ENCODE results near the gene TTLL11. TPM values are rescaled to one million over a fixed set of nuclear protein-coding genes. Genes with fewer than 3 reads are reported as not detected.
"Not testable (repeated sequence)": the region's sequence is repeated elsewhere in the genome, so short reads cannot be mapped to it uniquely, and the experiment has no call there.

The TTLL11 gene
- polyA plus RNA-seq, 1 donor (not counting 4 experiments of a cell fraction or from before 2014, with no cell fraction given), result 8.0 TPM

DNA sequence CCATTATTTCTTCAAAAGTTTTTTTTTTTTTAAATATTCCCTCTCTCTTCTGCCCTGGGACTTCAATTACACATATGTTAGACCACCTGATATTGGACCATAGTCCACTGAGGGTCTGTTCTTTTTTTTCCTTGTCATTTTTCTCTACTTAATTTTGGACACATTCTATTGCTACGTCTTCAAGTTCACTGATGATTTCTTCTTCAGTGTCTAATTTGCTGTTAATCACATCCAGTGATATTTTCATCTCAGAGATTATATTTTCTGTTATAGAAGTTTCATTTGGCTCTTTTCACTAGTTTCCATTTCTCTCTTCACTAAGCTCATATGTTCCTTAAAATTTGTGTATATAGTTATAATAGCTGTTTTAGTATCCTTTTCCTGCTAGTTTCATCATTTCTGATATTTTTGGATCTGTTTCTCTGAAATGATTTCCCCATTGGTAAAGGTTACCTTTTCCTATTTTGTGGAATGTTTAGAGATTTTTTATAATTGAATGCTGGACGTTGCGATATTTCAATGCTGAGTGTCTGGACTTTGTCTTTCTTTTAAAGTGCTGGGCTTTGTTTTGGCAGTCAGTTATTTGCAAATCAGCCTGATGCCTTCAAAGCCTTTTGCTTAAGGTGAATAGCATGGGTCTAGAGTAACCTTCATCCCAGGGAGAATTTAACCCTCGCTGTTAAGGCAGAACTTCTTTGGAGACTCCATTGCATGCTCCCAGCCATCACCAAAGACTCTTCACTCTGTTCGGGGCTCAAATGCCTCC is 111.8 kb downstream of the TTLL11 start:
- H4K20me1 ChIP-seq (ENCODE audit: control insufficient read depth, extremely low read depth, insufficient read depth, low read length), result no peaks in the 10 kb centered on the region
- DNase-seq (ENCODE audit: low read depth, low spot score) (no peak), FAIRE-seq (no peak)
- H3K27ac ChIP-seq (ENCODE audit: control insufficient read depth, insufficient read depth, low read length), result no peak overlapping the region
- no peak overlapping the region for H3K4me3 ChIP-seq (ENCODE audit: control insufficient read depth in 2 of 3, extremely low read depth in 1 of 3, insufficient read depth in 2 of 3, low read depth in 1 of 3, low read length in 3 of 3)
- no peaks in the 10 kb centered on the region for H3K36me3 ChIP-seq (ENCODE audit: control insufficient read depth in 2 of 2, extremely low read depth in 1 of 2, insufficient read depth in 2 of 2, low read length in 2 of 2)
- H2AFZ ChIP-seq (ENCODE audit: control insufficient read depth, low read length), result no peak overlapping the region
- H3K4me1 ChIP-seq (ENCODE audit: control insufficient read depth, extremely low read depth, insufficient read depth, low read length), result no peaks in the 10 kb centered on the region
- TF ChIP-seq, protein P1, sequence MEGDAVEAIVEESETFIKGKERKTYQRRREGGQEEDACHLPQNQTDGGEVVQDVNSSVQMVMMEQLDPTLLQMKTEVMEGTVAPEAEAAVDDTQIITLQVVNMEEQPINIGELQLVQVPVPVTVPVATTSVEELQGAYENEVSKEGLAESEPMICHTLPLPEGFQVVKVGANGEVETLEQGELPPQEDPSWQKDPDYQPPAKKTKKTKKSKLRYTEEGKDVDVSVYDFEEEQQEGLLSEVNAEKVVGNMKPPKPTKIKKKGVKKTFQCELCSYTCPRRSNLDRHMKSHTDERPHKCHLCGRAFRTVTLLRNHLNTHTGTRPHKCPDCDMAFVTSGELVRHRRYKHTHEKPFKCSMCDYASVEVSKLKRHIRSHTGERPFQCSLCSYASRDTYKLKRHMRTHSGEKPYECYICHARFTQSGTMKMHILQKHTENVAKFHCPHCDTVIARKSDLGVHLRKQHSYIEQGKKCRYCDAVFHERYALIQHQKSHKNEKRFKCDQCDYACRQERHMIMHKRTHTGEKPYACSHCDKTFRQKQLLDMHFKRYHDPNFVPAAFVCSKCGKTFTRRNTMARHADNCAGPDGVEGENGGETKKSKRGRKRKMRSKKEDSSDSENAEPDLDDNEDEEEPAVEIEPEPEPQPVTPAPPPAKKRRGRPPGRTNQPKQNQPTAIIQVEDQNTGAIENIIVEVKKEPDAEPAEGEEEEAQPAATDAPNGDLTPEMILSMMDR (optimal IDR thresholded peaks at IDR 0.05 in 1 of 3, IDR thresholded peaks at IDR 0.05 in 1 of 3, conservative IDR thresholded peaks at IDR 0.05 in 1 of 3; ENCODE audit: extremely low read depth in 1 of 3, insufficient read depth in 2 of 3, low read length in 3 of 3), result no peak
- no peak for TF ChIP-seq EZH2 (IDR thresholded peaks at IDR 0.05; ENCODE audit: low read length)
- dilution Hi-C loops (cut with MboI; ENCODE audit: extremely low pct_ligation_motif_present, low sequenced_read_pairs), result no loop called here
- no peak overlapping the region for H3K4me2 ChIP-seq (ENCODE audit: control insufficient read depth, extremely low read depth, insufficient read depth, low read depth, low read length)
- no peaks in the 10 kb centered on the region for H3K79me2 ChIP-seq (ENCODE audit: control insufficient read depth, insufficient read depth, low read length)
- H3K9ac ChIP-seq (ENCODE audit: control insufficient read depth, extremely low read depth, insufficient read depth, low read length), result no peak overlapping the region
- H3K27me3 ChIP-seq (ENCODE audit: control insufficient read depth, extremely low read depth, insufficient read depth, low read length), result no peaks in the 10 kb centered on the region
- no peaks in the 10 kb centered on the region for H3K9me1 ChIP-seq (ENCODE audit: control insufficient read depth, extremely low read depth, insufficient read depth, low read length)
- no peaks in the 10 kb centered on the region for H3K9me3 ChIP-seq (ENCODE audit: control insufficient read depth, low read depth, low read length)

DNA sequence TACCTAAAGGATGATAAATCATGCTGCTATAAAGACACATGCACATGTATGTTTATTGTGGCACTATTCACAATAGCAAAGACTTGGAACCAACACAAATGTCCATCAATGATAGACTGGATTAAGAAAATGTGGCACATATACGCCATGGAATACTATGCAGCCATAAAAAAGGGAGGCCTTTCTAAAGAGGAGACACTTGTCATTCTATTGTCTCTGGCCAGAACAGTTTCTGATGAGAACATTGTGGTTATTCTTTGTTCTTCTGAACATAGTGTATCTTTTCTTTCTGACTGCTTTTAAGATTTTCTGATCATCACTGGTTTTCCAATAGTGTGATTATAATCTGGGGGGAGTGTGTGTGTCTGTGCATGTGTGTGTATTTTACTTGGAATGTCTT is 112.4 kb downstream of the TTLL11 start:
- H3K4me2 ChIP-seq (ENCODE audit: control insufficient read depth, extremely low read depth, insufficient read depth, low read depth, low read length); FAIRE-seq; H3K4me3 ChIP-seq (ENCODE audit: control insufficient read depth in 2 of 3, extremely low read depth in 1 of 3, insufficient read depth in 2 of 3, low read depth in 1 of 3, low read length in 3 of 3); H4K20me1 ChIP-seq (ENCODE audit: control insufficient read depth, extremely low read depth, insufficient read depth, low read length); H3K9me3 ChIP-seq (ENCODE audit: control insufficient read depth, low read depth, low read length); H3K27me3 ChIP-seq (ENCODE audit: control insufficient read depth, extremely low read depth, insufficient read depth, low read length); H3K79me2 ChIP-seq (ENCODE audit: control insufficient read depth, insufficient read depth, low read length); H3K9ac ChIP-seq (ENCODE audit: control insufficient read depth, extremely low read depth, insufficient read depth, low read length); dilution Hi-C loops (cut with MboI; ENCODE audit: extremely low pct_ligation_motif_present, low sequenced_read_pairs); H2AFZ ChIP-seq (ENCODE audit: control insufficient read depth, low read length); DNase-seq (ENCODE audit: low read depth, low spot score); H3K9me1 ChIP-seq (ENCODE audit: control insufficient read depth, extremely low read depth, insufficient read depth, low read length); H3K27ac ChIP-seq (ENCODE audit: control insufficient read depth, insufficient read depth, low read length); H3K4me1 ChIP-seq (ENCODE audit: control insufficient read depth, extremely low read depth, insufficient read depth, low read length); H3K36me3 ChIP-seq (ENCODE audit: control insufficient read depth in 2 of 2, extremely low read depth in 1 of 2, insufficient read depth in 2 of 2, low read length in 2 of 2): not testable (repeated sequence)

DNA sequence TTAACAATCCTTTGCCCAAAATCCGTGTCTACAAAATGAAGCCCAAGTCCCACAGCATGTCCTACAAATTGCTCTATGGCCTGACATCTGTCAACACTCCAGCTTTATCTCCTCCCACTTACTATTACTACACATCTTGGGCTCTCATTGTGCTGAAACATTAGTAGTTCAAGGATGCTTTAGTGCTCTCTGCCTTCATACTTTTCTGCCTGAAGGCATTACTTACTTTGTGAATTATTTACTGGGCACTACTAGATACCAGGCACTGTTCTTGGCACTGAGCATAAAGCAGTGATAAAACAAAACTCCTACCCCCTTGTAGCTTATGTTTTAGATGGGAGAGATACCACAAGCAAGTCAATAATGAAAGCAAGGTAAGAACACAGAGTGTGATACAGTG is 113.4 kb downstream of the TTLL11 start:
- no peak overlapping the region for H2AFZ ChIP-seq (ENCODE audit: control insufficient read depth, low read length)
- no peak for FAIRE-seq
- no peak overlapping the region for H3K27ac ChIP-seq (ENCODE audit: control insufficient read depth, insufficient read depth, low read length)
- no peaks in the 10 kb centered on the region for H3K9me1 ChIP-seq (ENCODE audit: control insufficient read depth, extremely low read depth, insufficient read depth, low read length)
- H3K9me3 ChIP-seq (ENCODE audit: control insufficient read depth, low read depth, low read length), result no peaks in the 10 kb centered on the region
- no peaks in the 10 kb centered on the region for H3K79me2 ChIP-seq (ENCODE audit: control insufficient read depth, insufficient read depth, low read length)
- H4K20me1 ChIP-seq (ENCODE audit: control insufficient read depth, extremely low read depth, insufficient read depth, low read length), result no peaks in the 10 kb centered on the region
- no peaks in the 10 kb centered on the region for H3K27me3 ChIP-seq (ENCODE audit: control insufficient read depth, extremely low read depth, insufficient read depth, low read length)
- no peaks in the 10 kb centered on the region for H3K36me3 ChIP-seq (ENCODE audit: control insufficient read depth in 2 of 2, extremely low read depth in 1 of 2, insufficient read depth in 2 of 2, low read length in 2 of 2)
- H3K9ac ChIP-seq (ENCODE audit: control insufficient read depth, extremely low read depth, insufficient read depth, low read length), result no peak overlapping the region
- no peak for TF ChIP-seq EZH2 (IDR thresholded peaks at IDR 0.05; ENCODE audit: low read length)
- TF ChIP-seq, protein P1 (optimal IDR thresholded peaks at IDR 0.05 in 1 of 3, IDR thresholded peaks at IDR 0.05 in 1 of 3, conservative IDR thresholded peaks at IDR 0.05 in 1 of 3; ENCODE audit: extremely low read depth in 1 of 3, insufficient read depth in 2 of 3, low read length in 3 of 3), result no peak
- dilution Hi-C loops (cut with MboI; ENCODE audit: extremely low pct_ligation_motif_present, low sequenced_read_pairs), result no loop called here
- no peak overlapping the region for H3K4me2 ChIP-seq (ENCODE audit: control insufficient read depth, extremely low read depth, insufficient read depth, low read depth, low read length)
- H3K4me3 ChIP-seq (ENCODE audit: control insufficient read depth in 2 of 3, extremely low read depth in 1 of 3, insufficient read depth in 2 of 3, low read depth in 1 of 3, low read length in 3 of 3), result no peak overlapping the region
- DNase-seq (ENCODE audit: low read depth, low spot score), result no peak
- H3K4me1 ChIP-seq (ENCODE audit: control insufficient read depth, extremely low read depth, insufficient read depth, low read length), result peaks cover 10% of the 10 kb centered on the region

All from keratinocyte (primary cell).